KMS-11 (cell line): Measurements from ENCODE around the gene GRIK2.

Experiments used
- H2AFZ ChIP-seq: fragments of 200-600 bp; sonication (generic); 2 replicates; pipeline ENCODE4 v1.6.1; 2016; ENCODE audit warnings: antibody characterized with exemption, mixed run types, low read depth
- H3K27ac ChIP-seq: fragments of 200-600 bp; sonication (generic); 2 replicates; pipeline ENCODE4 v1.6.1; 2016; ENCODE audit warnings: mild to moderate bottlenecking, mixed run types
- H3K27me3 ChIP-seq: fragments of 200-600 bp; sonication (generic); 2 replicates; pipeline ENCODE4 v1.6.1; 2017; ENCODE audit warnings: mild to moderate bottlenecking, low read depth, mixed run types, moderate library complexity; ENCODE audit not compliant: insufficient read depth
- H3K36me3 ChIP-seq: fragments of 200-600 bp; sonication (generic); 2 replicates; pipeline ENCODE4 v1.6.1; 2017; ENCODE audit warnings: mild to moderate bottlenecking, mixed run types; ENCODE audit not compliant: insufficient read depth
- H3K4me1 ChIP-seq: fragments of 200-600 bp; sonication (generic); 2 replicates; pipeline ENCODE4 v1.6.1; 2016; ENCODE audit warnings: mild to moderate bottlenecking, low read depth, mixed run types; ENCODE audit not compliant: poor library complexity, severe bottlenecking
- H3K4me2 ChIP-seq: fragments of 200-600 bp; sonication (generic); 2 replicates; pipeline ENCODE4 v1.7.0; 2016; ENCODE audit warnings: mild to moderate bottlenecking, mixed run types
- H3K4me3 ChIP-seq: fragments of 200-600 bp; sonication (generic); IDR thresholded peaks from 2 replicates; pipeline ENCODE4 v1.6.1; 2017; ENCODE audit warnings: low read depth, low read length, mixed read lengths; ENCODE audit not compliant: insufficient read depth
- H3K79me2 ChIP-seq: fragments of 200-600 bp; sonication (generic); 2 replicates; pipeline ENCODE4 v1.6.1; 2016; ENCODE audit warnings: low read depth, mixed run types; ENCODE audit not compliant: insufficient read depth
- H3K9ac ChIP-seq: fragments of 200-600 bp; sonication (generic); 2 replicates; pipeline ENCODE4 v1.6.1; 2016; ENCODE audit warnings: mild to moderate bottlenecking, mixed run types
- H4K20me1 ChIP-seq: fragments of 200-600 bp; sonication (generic); 2 replicates; pipeline ENCODE4 v1.6.1; 2016; ENCODE audit warnings: mild to moderate bottlenecking, mixed run types; ENCODE audit not compliant: insufficient read depth
- TF ChIP-seq, protein P1 (sequence below): fragments of 200-600 bp; sonication (generic); conservative IDR thresholded peaks from 2 replicates; pipeline ENCODE4 v1.6.1; 2017; ENCODE audit warnings: low read depth, mild to moderate bottlenecking, antibody characterized with exemption, low read length, moderate library complexity, mixed read lengths

The GRIK2 gene

DNA sequence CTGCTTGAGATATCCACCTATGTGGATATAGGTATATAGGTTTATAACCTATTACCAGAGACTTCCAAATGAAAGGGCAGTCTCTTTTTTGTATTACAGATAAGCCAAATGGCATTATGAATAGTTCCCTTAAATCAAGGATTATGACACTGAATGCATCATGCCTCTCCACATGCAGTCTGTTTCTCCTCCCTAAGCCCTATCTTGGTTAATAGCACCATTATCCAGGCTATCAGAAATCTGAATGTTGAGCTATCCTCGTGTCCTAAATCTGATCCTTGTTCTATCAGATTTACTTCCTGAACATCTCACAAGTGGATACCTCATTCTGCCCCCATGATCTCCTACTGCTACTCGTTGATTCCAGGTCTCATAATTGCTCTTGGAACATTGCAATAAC is 138.0 kb downstream of the GRIK2 start:
- Histone ChIP-seq H3K36me3 (no peaks in the 10 kb centered on the region), H2AFZ (no peak overlapping the region), H4K20me1 (no peaks in the 10 kb centered on the region), H3K27ac (no peak overlapping the region), H3K4me2 (no peak overlapping the region), H3K9ac (no peak overlapping the region), H3K4me1 (no peaks in the 10 kb centered on the region), H3K27me3 (no peaks in the 10 kb centered on the region), H3K4me3 (no peak overlapping the region), H3K79me2 (no peaks in the 10 kb centered on the region)
- TF ChIP-seq, protein P1, sequence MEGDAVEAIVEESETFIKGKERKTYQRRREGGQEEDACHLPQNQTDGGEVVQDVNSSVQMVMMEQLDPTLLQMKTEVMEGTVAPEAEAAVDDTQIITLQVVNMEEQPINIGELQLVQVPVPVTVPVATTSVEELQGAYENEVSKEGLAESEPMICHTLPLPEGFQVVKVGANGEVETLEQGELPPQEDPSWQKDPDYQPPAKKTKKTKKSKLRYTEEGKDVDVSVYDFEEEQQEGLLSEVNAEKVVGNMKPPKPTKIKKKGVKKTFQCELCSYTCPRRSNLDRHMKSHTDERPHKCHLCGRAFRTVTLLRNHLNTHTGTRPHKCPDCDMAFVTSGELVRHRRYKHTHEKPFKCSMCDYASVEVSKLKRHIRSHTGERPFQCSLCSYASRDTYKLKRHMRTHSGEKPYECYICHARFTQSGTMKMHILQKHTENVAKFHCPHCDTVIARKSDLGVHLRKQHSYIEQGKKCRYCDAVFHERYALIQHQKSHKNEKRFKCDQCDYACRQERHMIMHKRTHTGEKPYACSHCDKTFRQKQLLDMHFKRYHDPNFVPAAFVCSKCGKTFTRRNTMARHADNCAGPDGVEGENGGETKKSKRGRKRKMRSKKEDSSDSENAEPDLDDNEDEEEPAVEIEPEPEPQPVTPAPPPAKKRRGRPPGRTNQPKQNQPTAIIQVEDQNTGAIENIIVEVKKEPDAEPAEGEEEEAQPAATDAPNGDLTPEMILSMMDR = no peak

DNA sequence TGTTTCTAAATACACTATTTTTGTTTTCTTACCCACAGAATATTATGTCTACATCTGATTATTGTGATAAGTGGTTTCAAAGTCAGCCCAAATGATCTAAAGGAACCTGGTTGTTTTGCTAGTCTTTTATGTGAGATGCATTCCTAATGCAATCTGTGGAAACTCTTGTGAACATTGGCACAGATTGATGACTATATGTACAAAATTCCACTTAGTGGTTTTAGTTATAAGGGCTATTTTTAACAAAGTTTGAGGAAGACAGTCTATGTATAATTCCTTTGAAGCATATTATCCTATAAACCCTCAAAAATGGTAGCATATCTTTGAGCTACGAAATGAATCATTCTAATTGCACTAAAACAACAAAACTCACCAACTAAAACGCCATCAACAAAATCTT is 140.9 kb downstream of the GRIK2 start:
- H2AFZ ChIP-seq = no peak overlapping the region
- TF ChIP-seq, protein P1 = no peak
- H3K4me2 ChIP-seq = no peak overlapping the region

DNA sequence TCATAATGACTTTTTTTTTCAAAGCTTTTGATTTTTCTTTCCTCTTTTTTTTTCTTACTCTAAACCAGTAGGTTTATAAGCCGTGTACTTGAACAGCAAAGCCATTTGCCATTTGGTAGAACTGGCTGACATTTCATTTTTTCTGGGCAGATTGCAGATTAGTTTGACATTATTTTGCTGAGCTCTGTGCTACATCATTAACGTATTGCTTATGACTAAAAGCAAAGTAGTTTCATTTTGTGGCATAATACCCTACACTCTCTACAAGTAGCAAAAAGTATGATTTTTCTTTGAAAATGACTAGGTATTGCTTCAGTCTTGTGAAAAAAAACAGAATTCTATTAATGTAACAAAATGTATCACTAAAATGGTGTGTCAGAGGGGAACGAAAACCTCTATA is 141.3 kb downstream of the GRIK2 start:
- no peak overlapping the region for H3K27ac ChIP-seq
- H2AFZ ChIP-seq = no peak overlapping the region
- TF ChIP-seq, protein P1 = no peak
- H3K4me2 ChIP-seq = no peak overlapping the region
- H3K4me1 ChIP-seq = no peaks in the 10 kb centered on the region
- no peak overlapping the region for H3K9ac ChIP-seq
- no peaks in the 10 kb centered on the region for H3K27me3 ChIP-seq
- H4K20me1 ChIP-seq = no peaks in the 10 kb centered on the region
- H3K79me2 ChIP-seq = no peaks in the 10 kb centered on the region
- H3K4me3 ChIP-seq = no peak overlapping the region
- H3K36me3 ChIP-seq = no peaks in the 10 kb centered on the region

More for the DNA sequence above, 140.9 kb downstream of the GRIK2 start:
- no peaks in the 10 kb centered on the region for H3K27me3 ChIP-seq
- no peaks in the 10 kb centered on the region for H3K79me2 ChIP-seq
- no peak overlapping the region for H3K9ac ChIP-seq
- no peaks in the 10 kb centered on the region for H4K20me1 ChIP-seq
- no peak overlapping the region for H3K4me3 ChIP-seq
- no peaks in the 10 kb centered on the region for H3K36me3 ChIP-seq
- no peaks in the 10 kb centered on the region for H3K4me1 ChIP-seq
- no peak overlapping the region for H3K27ac ChIP-seq

DNA sequence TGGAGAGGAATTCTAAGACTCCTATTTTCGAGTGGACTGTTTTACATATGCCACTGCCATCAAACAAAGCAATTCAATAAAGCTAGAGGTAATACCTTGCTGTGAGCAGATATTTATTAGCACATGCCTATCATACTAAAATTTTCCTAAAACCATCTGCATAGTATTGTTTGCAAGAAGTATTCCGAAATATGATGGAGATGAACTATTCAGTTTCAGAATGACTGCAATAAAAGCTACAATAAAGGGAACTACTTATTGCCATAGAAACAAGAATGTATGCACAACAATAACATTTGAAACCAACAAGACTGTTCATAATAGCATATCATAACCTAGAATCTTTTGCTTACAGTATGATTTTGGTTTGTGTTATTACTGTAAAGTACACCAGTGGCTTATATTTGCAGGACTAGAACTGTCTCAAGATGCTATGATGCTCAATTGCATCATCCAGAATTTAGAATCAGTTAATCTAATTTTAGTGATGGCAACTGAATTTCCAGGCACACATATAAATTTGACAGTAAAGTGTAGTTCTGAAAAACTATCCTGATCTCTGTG is 144.3 kb downstream of the GRIK2 start:
- H3K27me3 ChIP-seq = no peaks in the 10 kb centered on the region
- no peaks in the 10 kb centered on the region for H4K20me1 ChIP-seq
- H3K9ac ChIP-seq = no peak overlapping the region
- H3K4me3 ChIP-seq = no peak overlapping the region
- no peak overlapping the region for H3K27ac ChIP-seq
- TF ChIP-seq, protein P1 = no peak
- H3K79me2 ChIP-seq = no peaks in the 10 kb centered on the region
- no peak overlapping the region for H3K4me2 ChIP-seq
- H2AFZ ChIP-seq = no peak overlapping the region
- H3K4me1 ChIP-seq = no peaks in the 10 kb centered on the region
- no peaks in the 10 kb centered on the region for H3K36me3 ChIP-seq
